Cardiac muscle cell (in vitro differentiated cells and primary cell): Measurements from ENCODE around the gene SWT1. TPM values are rescaled to one million over a fixed set of nuclear protein-coding genes. Genes with fewer than 3 reads are reported as not detected.

ENCODE experiments used
- DNase-seq, 2 donors: peaks; one replicate each; pipeline versions ENCODE4 v3.0.0 to v3.0.0-alpha.2; 2010 to 2017; ENCODE audit warnings: low read depth in 1 of 2, low spot score in 1 of 2
- H3K27ac ChIP-seq: fragments of 200-600 bp; sonication (generic); 2 replicates; pipeline ENCODE4 v1.5.1; 2016
- H3K27me3 ChIP-seq: fragments of 200-600 bp; sonication (generic); 2 replicates; pipeline ENCODE4 v1.6.0; 2016; ENCODE audit warnings: control low read depth
- H3K36me3 ChIP-seq: fragments of 200-600 bp; sonication (generic); 2 replicates; pipeline ENCODE4 v1.5.1; 2016; ENCODE audit warnings: control low read depth
- H3K4me1 ChIP-seq: fragments of 200-600 bp; sonication (generic); 2 replicates; pipeline ENCODE4 v1.8.1; 2017; ENCODE audit warnings: low read depth, mild to moderate bottlenecking, mixed run types
- H3K4me3 ChIP-seq: fragments of 200-600 bp; sonication (generic); 2 replicates; pipeline ENCODE4 v1.5.1; 2016; ENCODE audit warnings: mild to moderate bottlenecking
- H3K9me3 ChIP-seq: fragments of 200-600 bp; sonication (generic); 2 replicates; pipeline ENCODE4 v1.5.1; 2017; ENCODE audit warnings: low read depth, mild to moderate bottlenecking, control low read depth
- polyA plus RNA-seq: library from polyadenylated mRNA; unstranded; fragments of >200 nt; fragmentation: Nextera tagmentation; extraction: Ambion mirVana; gene quantifications from 2 replicates; pipeline ENCODE4 v1.2.1, GENCODE V29; 2016
- total RNA-seq: library from RNA; depleted of rRNA; stranded (reverse); fragments of >200 nt; gene quantifications from 2 replicates; pipeline ENCODE4 v1.2.3, GENCODE V29; 2016
- TF ChIP-seq, protein P1 (sequence below): IDR thresholded peaks from 2 replicates; pipeline ENCODE4 v1.5.1; 2012; ENCODE audit warnings: low read depth, mild to moderate bottlenecking, low read length

The SWT1 gene, protein sequence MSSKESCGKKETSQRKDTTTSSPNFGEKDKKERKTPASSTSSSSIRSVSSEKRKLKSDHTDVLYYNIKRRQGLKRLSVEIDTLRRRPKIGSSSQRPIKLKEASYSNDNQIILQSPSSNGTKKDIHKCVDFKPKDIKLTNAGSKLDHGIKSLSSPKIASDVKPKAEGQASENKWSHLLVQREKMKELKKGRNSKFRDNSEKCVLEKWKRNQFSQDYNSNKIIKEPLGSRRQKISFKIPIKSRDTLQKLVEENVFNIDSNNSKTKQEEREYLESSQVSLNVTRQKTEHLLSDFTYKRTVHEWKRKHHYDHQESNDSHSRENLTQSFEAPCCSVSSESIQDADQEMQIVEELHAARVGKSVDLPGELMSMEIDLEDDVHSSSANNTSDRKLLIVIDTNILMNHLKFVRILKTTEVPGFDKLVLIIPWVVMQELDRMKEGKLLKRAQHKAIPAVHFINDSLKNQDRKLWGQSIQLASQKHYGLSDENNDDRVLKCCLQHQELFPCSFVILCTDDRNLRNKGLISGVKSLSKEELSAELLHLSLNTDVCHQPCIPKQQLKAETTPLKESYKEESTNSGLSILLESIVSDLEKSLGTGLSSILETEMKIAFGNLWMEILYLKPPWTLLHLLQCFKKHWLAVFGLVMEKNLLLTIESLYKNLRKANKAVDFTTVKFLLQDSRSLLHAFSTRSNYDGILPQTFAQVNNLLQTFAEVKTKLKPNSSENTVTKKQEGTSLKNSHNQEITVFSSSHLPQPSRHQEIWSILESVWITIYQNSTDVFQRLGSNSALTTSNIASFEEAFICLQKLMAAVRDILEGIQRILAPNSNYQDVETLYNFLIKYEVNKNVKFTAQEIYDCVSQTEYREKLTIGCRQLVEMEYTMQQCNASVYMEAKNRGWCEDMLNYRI
- total RNA-seq (3.8 and 4.9 TPM in 2 replicates), polyA plus RNA-seq (2.8 and 3.8 TPM in 2 replicates)

DNA sequence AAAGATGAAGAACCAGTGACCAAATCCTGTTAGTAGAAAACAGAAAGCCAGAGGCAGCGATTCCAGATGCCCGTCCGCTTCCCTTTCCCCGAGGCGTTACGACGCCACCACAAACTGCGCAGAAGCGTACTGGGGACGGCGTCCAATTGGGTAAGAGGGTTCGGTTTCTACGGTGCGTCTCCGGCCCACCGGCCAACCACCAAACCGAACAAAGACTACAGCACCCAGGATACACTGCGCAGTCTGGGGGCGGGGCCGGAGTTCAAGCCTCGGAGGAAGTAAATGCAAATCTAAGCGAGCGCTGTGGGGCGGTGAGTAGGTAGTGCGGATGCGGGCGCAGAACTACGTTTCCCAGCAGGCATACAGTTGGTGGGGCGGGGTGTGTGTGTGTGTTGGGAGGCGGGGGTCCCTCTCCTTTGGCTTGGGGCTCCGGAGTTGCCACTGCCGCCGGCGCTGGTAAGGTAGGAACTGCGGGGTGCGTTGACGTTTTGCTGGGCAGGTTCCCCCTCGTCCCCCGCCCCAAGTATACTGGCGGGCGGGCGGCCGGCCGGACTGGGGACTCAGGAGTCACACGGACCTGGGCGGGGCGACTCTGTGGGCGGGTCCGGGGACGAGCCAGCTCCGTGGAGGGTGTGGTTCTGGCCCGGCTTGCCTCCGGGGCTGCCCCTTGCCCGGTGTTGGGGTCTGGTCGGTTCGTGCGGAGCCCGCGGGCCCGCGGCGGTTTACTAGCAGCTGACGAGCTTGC is at the start of gene SWT1, which contains the start of gene TRMT1L:
TSS of gene SWT1 (plus strand) at position 314 of the 745 bp plus-strand sequence. CDS start 3,675 bp downstream, outside the sequence.
TSS of gene TRMT1L (minus strand) at position 100 of the 745 bp plus-strand sequence. CDS start 241 bp downstream, outside the sequence.
- H3K4me1 ChIP-seq, result peaks cover 16% of the 10 kb centered on the region
- TF ChIP-seq, protein P1, sequence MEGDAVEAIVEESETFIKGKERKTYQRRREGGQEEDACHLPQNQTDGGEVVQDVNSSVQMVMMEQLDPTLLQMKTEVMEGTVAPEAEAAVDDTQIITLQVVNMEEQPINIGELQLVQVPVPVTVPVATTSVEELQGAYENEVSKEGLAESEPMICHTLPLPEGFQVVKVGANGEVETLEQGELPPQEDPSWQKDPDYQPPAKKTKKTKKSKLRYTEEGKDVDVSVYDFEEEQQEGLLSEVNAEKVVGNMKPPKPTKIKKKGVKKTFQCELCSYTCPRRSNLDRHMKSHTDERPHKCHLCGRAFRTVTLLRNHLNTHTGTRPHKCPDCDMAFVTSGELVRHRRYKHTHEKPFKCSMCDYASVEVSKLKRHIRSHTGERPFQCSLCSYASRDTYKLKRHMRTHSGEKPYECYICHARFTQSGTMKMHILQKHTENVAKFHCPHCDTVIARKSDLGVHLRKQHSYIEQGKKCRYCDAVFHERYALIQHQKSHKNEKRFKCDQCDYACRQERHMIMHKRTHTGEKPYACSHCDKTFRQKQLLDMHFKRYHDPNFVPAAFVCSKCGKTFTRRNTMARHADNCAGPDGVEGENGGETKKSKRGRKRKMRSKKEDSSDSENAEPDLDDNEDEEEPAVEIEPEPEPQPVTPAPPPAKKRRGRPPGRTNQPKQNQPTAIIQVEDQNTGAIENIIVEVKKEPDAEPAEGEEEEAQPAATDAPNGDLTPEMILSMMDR, result no peak
- no peaks in the 10 kb centered on the region for H3K36me3 ChIP-seq
- H3K27ac ChIP-seq, result peak within 1 kb of the TSS; percentile 93
- no peaks in the 10 kb centered on the region for H3K9me3 ChIP-seq
- peak within 1 kb of the TSS; percentile 70 for H3K4me3 ChIP-seq
- DNase-seq, result peak; percentile 100
- H3K27me3 ChIP-seq, result no peaks in the 10 kb centered on the region

DNA sequence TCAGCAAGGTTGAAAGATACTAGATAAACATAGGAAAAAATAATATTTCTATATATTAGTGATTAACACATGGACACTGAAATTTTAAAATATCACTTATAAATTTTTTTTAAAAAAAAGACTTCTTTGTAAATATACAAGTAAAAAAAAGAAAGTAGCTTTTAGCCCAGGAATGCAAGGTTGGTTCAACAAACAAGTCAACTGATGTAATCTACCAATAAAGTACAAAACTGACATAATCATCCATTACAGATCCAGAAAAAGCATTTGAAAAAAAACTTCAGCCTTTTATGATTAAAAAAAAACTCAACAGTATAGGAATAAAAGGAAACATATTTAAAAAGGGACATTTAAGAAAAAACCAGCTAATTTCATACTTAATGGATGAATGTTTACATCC is 48.6 kb upstream of the SWT1 start:
- TF ChIP-seq, protein P1, result no peak
- no peaks in the 10 kb centered on the region for H3K36me3 ChIP-seq
- no peak overlapping the region for H3K4me3 ChIP-seq
- no peak overlapping the region for H3K27ac ChIP-seq
- no peaks in the 10 kb centered on the region for H3K9me3 ChIP-seq
- peak in 1 of 2 donors; percentile 9 for DNase-seq
- no peaks in the 10 kb centered on the region for H3K4me1 ChIP-seq
- no peaks in the 10 kb centered on the region for H3K27me3 ChIP-seq

DNA sequence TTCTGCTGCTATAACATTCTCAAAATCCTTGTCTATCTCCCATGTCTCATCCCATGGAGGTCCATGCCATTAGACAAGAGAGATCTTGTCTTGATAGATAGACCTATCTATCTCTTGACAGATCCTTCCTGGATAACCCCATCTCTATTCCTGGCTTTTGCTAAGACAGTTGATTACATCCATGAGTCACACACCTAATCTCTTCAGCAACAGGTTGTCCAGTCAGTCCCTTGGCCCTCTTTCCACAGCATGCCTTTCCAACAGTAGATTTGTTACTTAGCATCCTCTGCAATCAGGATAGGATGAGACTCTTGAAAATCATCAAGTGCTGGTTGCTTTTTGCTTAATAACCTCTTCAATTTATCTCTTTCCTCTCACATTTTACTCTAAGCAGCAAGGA is 46.8 kb upstream of the SWT1 start:
- Histone ChIP-seq H3K9me3 (no peaks in the 10 kb centered on the region), H3K27me3 (no peaks in the 10 kb centered on the region), H3K4me1 (no peaks in the 10 kb centered on the region), H3K27ac (no peak overlapping the region), H3K36me3 (no peaks in the 10 kb centered on the region), H3K4me3 (no peak overlapping the region)
- TF ChIP-seq, protein P1, result no peak
- DNase-seq, result no peak

DNA sequence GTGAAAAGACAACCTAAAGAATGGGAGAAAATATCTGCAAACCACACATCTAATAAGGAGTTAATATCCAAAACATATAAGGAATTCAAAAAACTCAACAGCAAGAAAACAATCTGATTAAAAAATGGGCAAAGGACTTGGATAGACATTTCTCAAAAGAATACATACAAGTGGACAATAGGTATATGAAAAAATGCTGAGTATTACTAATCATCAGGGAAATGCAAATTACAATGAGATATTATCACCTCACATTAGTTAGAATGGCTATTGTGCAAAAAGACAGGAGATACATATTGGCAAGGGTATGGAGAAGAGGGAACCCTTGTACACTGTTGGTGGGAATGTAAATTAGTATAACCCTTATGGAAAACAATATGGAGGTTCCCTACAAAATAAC is 45.1 kb upstream of the SWT1 start:
- TF ChIP-seq, protein P1, result no peak

DNA sequence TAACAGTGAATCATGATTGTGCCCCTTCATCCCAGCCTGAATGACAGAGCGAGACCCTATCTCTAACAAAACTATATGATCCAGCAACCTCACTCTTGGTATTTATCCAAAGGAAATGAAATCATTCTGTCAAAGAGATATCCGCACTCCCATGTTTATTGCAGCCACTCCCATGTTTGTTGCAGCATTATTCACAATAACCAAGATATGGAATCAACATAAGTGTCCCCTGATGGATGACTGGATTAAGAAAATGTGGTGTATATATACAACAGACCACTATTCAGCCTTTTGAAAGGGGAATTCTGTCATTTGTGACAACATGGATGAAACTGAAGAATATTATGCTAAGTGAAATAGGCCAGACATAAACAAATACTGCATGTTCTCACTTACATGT is 44.6 kb upstream of the SWT1 start:
- TF ChIP-seq, protein P1, result no peak
- Histone ChIP-seq H3K27me3 (no peaks in the 10 kb centered on the region), H3K9me3 (no peaks in the 10 kb centered on the region), H3K27ac (no peak overlapping the region), H3K4me1 (no peaks in the 10 kb centered on the region), H3K4me3 (no peak overlapping the region), H3K36me3 (no peaks in the 10 kb centered on the region)
- peak in 1 of 2 donors; percentile 25 for DNase-seq

More for the DNA sequence above, 45.1 kb upstream of the SWT1 start:
- no peak for DNase-seq
- H3K27ac ChIP-seq, result no peak overlapping the region
- H3K4me3 ChIP-seq, result no peak overlapping the region
- no peaks in the 10 kb centered on the region for H3K9me3 ChIP-seq
- H3K4me1 ChIP-seq, result no peaks in the 10 kb centered on the region
- H3K27me3 ChIP-seq, result no peaks in the 10 kb centered on the region
- H3K36me3 ChIP-seq, result no peaks in the 10 kb centered on the region
